Activated B cell treated with CpG ODN at 0.5 μM for 24 hours (primary cell): ENCODE measurements around the gene ENPP7. TPM values are rescaled to one million over a fixed set of nuclear protein-coding genes. Genes with fewer than 3 reads are reported as not detected.

Experiments used
- ATAC-seq: fragments of 200-7000 bp; cut with Tn5 transposase; one replicate; pipeline ENCODE4 v1.10.0; 2021; ENCODE audit warnings: low read depth, mild to moderate bottlenecking, moderate library complexity
- CTCF ChIA-PET: fragments of 350-600 bp; sonication (Branson Sonifier 250); formaldehyde crosslinking; loops from one replicate; lab custom pipeline; 2021; ENCODE audit warnings: antibody characterized with exemption; lab: Charles Lee
- POLR2A ChIA-PET: fragments of 350-600 bp; sonication (Branson Sonifier 250); formaldehyde crosslinking; loops from one replicate; lab custom pipeline; 2021; ENCODE audit warnings: antibody characterized with exemption; lab: Charles Lee
- DNase-seq: peaks from one replicate; pipeline ENCODE4 v3.0.0; 2022
- H3K27ac Mint-ChIP-seq: one replicate; pipeline ENCODE4 v1.8.0; 2020; ENCODE audit warnings: mixed read lengths
- H3K27me3 Mint-ChIP-seq: one replicate; pipeline ENCODE4 v1.8.0; 2021; ENCODE audit warnings: mixed read lengths
- H3K36me3 Mint-ChIP-seq: one replicate; pipeline ENCODE4 v1.8.0; 2021; ENCODE audit warnings: low read depth, mixed read lengths
- H3K4me1 Mint-ChIP-seq: one replicate; pipeline ENCODE4 v1.8.0; 2021; ENCODE audit warnings: mixed read lengths
- H3K4me3 Mint-ChIP-seq: one replicate; pipeline ENCODE4 v1.8.0; 2020; ENCODE audit warnings: mild to moderate bottlenecking, mixed read lengths
- H3K9me3 Mint-ChIP-seq: one replicate; pipeline ENCODE4 v1.8.0; 2020; ENCODE audit warnings: mixed read lengths
- CTCF ChIP-seq: fragments of 200-600 bp; IDR thresholded peaks from one replicate; pipeline ENCODE4 v1.8.0; 2022; ENCODE audit warnings: antibody characterized with exemption, mild to moderate bottlenecking
- intact Hi-C: fragments of 100-400 bp; cut with micrococcal nuclease; formaldehyde crosslinking; loops from one replicate; pipeline ENCODE4 v1.15.1; 2024
- total RNA-seq: library from RNA; stranded (reverse); gene quantifications from 2 replicates; pipeline ENCODE4 v1.2.3, GENCODE V29; 2022

Gene ENPP7
- total RNA-seq, 1 donor from 2014 or later: 1.5 TPM

- DNase-seq (peak; percentile 57), ATAC-seq (peak; percentile 54)
- peaks cover 11% of the 10 kb centered on the region for H3K4me1 Mint-ChIP-seq
- H3K9me3 Mint-ChIP-seq: no peaks in the 10 kb centered on the region
- H3K27ac Mint-ChIP-seq: no peak overlapping the region
- no peaks in the 10 kb centered on the region for H3K36me3 Mint-ChIP-seq
- H3K27me3 Mint-ChIP-seq: peaks cover 42% of the 10 kb centered on the region
- intact Hi-C loops: loop anchor here (1.0 kb wide), 3 partner anchors 12 to 201 kb away; partner anchors contain the start of gene CBX2
- H3K4me3 Mint-ChIP-seq: no peak overlapping the region
- TF ChIP-seq CTCF: peak; percentile 25
- CTCF ChIA-PET: interaction anchor here (0.9 to 1.5 kb wide), 7 partner anchors 21 to 202 kb away, joined by 3 to 10 read pairs (median 3); partner anchors contain the start of gene CBX4
- POLR2A ChIA-PET: interaction anchor here (1.0 to 2.1 kb wide), 3 partner anchors 9 to 45 kb away, joined by 3 to 6 read pairs (median 4); no protein-coding TSS in a partner anchor
Observed at GRCh38 chr17:79789943-79790804, 59.4 kb downstream of the ENPP7 start.

- DNase-seq (no peak), ATAC-seq (peak; percentile 18)
- intact Hi-C loops: loop anchor here (1.0 kb wide), 3 partner anchors 8 to 200 kb away; no protein-coding TSS in a partner anchor
- Mint-ChIP-seq H3K9me3 (no peaks in the 10 kb centered on the region), H3K4me3 (no peak overlapping the region), H3K27ac (no peak overlapping the region), H3K36me3 (no peaks in the 10 kb centered on the region), H3K4me1 (peaks cover 16% of the 10 kb centered on the region), H3K27me3 (peaks cover 39% of the 10 kb centered on the region)
- ChIA-PET POLR2A (interaction anchor here (0.6 to 2.1 kb wide), 3 partner anchors 10 to 48 kb away, joined by 4 to 6 read pairs (median 4); partner anchors contain the start of gene CBX4), CTCF (interaction anchor here (1.0 to 1.1 kb wide), 2 partner anchors 48 to 200 kb away, joined by 3 to 4 read pairs; partner anchors contain the start of gene CBX4)
- no peak for TF ChIP-seq CTCF
Observed at GRCh38 chr17:79790805-79791734, 60.3 kb downstream of the ENPP7 start.

GRCh38 chr17:79791735-79792161, 61.0 kb downstream of the ENPP7 start:
- no peak for DNase-seq
- H3K36me3 Mint-ChIP-seq: no peaks in the 10 kb centered on the region
- H3K4me1 Mint-ChIP-seq: peaks cover 21% of the 10 kb centered on the region
- H3K27me3 Mint-ChIP-seq: peaks cover 34% of the 10 kb centered on the region
- no peak overlapping the region for H3K27ac Mint-ChIP-seq
- H3K9me3 Mint-ChIP-seq: no peaks in the 10 kb centered on the region
- intact Hi-C loops: loop anchor here (1.0 kb wide), 1 partner anchor 8 kb away; no protein-coding TSS in a partner anchor
- TF ChIP-seq CTCF: no peak
- POLR2A ChIA-PET: interaction anchor here (2.1 kb wide), 1 partner anchor 13 kb away, joined by 6 read pairs; no protein-coding TSS in a partner anchor
- ATAC-seq: no peak
- CTCF ChIA-PET: interaction anchor here (1.1 kb wide), 1 partner anchor 47 kb away, joined by 4 read pairs; the partner anchor contains the start of gene CBX4
- no peak overlapping the region for H3K4me3 Mint-ChIP-seq

Other genes with a start within 250 kb of the ENPP7 start
- gene RBFOX3, start 119.9 kb upstream of the ENPP7 start, total RNA-seq: 0.09 TPM in 1 of 2 replicates, not detected in the other
- 0.37 and 0.67 TPM in 2 replicates for gene CBX2, start 47.2 kb downstream of the ENPP7 start, total RNA-seq
- gene CBX8, start 66.1 kb downstream of the ENPP7 start, total RNA-seq: 4.0 and 4.9 TPM in 2 replicates
- gene CBX4, start 108.5 kb downstream of the ENPP7 start, total RNA-seq: 55.6 and 56.3 TPM in 2 replicates